A549 (cell line): Measurements from ENCODE around the gene NT5C2. TPM values are rescaled to one million over a fixed set of nuclear protein-coding genes. Genes with fewer than 3 reads are reported as not detected.
A peak's percentile ranks its signal among the peaks of the same experiment; 100 is the strongest.
"Not testable (repeated sequence)": the region's sequence is repeated elsewhere in the genome, so short reads cannot be mapped to it uniquely, and the experiment has no call there.

Experiments used
- ATAC-seq, 2 experiments: fragments of 200-7000 bp in 1 of 2; fragments of >200 bp in 1 of 2; cut with Nextera tagmentation in 1 of 2; cut with Tn5 transposase in 1 of 2; 3 replicates each; pipeline versions ENCODE4 v1.8.0 to v1.9.1; 2018 to 2020; ENCODE audit warnings: mild to moderate bottlenecking in 1 of 2, moderate library complexity in 1 of 2
- CTCF ChIA-PET: fragments of 300-600 bp; sonication (Branson Sonifier 250); formaldehyde crosslinking; extraction: SDS; loops from one replicate; lab custom pipeline; 2021; ENCODE audit warnings: antibody characterized with exemption, inconsistent platforms; lab: Yijun Ruan, JAX
- POLR2A ChIA-PET: fragments of 350-600 bp; formaldehyde crosslinking; extraction: SDS; loops from one replicate; lab custom pipeline; 2021; ENCODE audit warnings: antibody characterized with exemption, inconsistent platforms; lab: Yijun Ruan, JAX
- DNase-seq, 2 experiments: peaks; one replicate each; pipeline versions ENCODE4 v3.0.0 to v3.0.0-alpha.2; 2011 to 2016; ENCODE audit warnings: low read depth in 1 of 2, low spot score in 1 of 2
- FAIRE-seq: peaks from 2 replicates; lab custom pipeline; 2011; peaks lifted over from hg19 to GRCh38; lab: Jason Lieb, UNC
- H3K27ac ChIP-seq, 2 experiments: fragments of >200 bp; sonication (Bioruptor Twin); formaldehyde crosslinking; 3 replicates each; pipeline ENCODE4 v1.5.1; 2016 to 2017
- H3K4me1 ChIP-seq: fragments of >200 bp; sonication (Bioruptor Twin); formaldehyde crosslinking; 3 replicates; pipeline ENCODE4 v1.6.1; 2016
- H3K4me2 ChIP-seq: fragments of >200 bp; sonication (Bioruptor Twin); formaldehyde crosslinking; 3 replicates; pipeline ENCODE4 v1.6.1; 2016
- H3K4me3 ChIP-seq: fragments of >200 bp; sonication (Bioruptor Twin); formaldehyde crosslinking; 3 replicates; pipeline ENCODE4 v1.5.1; 2016
- H3K9me3 ChIP-seq: fragments of >200 bp; sonication (Bioruptor Twin); formaldehyde crosslinking; 3 replicates; pipeline ENCODE4 v1.6.1; 2016
- BHLHE40 ChIP-seq: IDR thresholded peaks from 2 replicates; pipeline ENCODE4 v1.6.1; 2012; ENCODE audit warnings: low read depth, low read length, inconsistent platforms
- CBX8 ChIP-seq: fragments of 200-600 bp; sonication (generic); IDR thresholded peaks from 2 replicates; pipeline ENCODE4 v1.6.1; 2016
- CHD2 ChIP-seq: fragments of 150-350 bp; IDR thresholded peaks from 2 replicates; pipeline ENCODE4 v1.6.1; 2014; ENCODE audit warnings: low read length; ENCODE audit not compliant: partially characterized antibody
- EHF ChIP-seq: fragments of 250-450 bp; sonication (Bioruptor Pico); IDR thresholded peaks from 2 replicates; pipeline ENCODE4 v1.5.0; 2020; ENCODE audit warnings: mild to moderate bottlenecking
- EHMT2 ChIP-seq: fragments of 200-600 bp; sonication (generic); IDR thresholded peaks from 2 replicates; pipeline ENCODE4 v1.6.1; 2016; ENCODE audit warnings: antibody characterized with exemption, low read depth, mild to moderate bottlenecking, moderate library complexity
- FOSL2 ChIP-seq, 2 experiments: fragments of 450-650 bp in 1 of 2; fragments of >200 bp in 1 of 2; sonication (Bioruptor Twin) in 1 of 2; formaldehyde crosslinking; IDR thresholded peaks; 2 replicates each; pipeline versions ENCODE4 v1.5.0 to v1.6.1; 2016 to 2020; ENCODE audit warnings: mild to moderate bottlenecking in 1 of 2, moderate library complexity in 1 of 2
- GATA3 ChIP-seq: IDR thresholded peaks from 2 replicates; pipeline ENCODE4 v1.6.1; 2012; ENCODE audit warnings: borderline replicate concordance
- HOXA7 ChIP-seq: fragments of 250-450 bp; sonication (Bioruptor Pico); IDR thresholded peaks from 2 replicates; pipeline ENCODE4 v1.5.0; 2020; ENCODE audit warnings: mild to moderate bottlenecking, moderate library complexity
- HOXB5 ChIP-seq: fragments of 250-450 bp; sonication (Bioruptor Pico); IDR thresholded peaks from 2 replicates; pipeline ENCODE4 v1.5.0; 2020; ENCODE audit warnings: mild to moderate bottlenecking, moderate library complexity
- JUN ChIP-seq, 2 experiments: fragments of >200 bp; sonication (Bioruptor Twin); formaldehyde crosslinking; IDR thresholded peaks; 2 replicates in 1 of 2; 3 replicates in 1 of 2; pipeline ENCODE4 v1.6.1; 2016 to 2017
- JUNB ChIP-seq: fragments of >200 bp; sonication (Bioruptor Twin); formaldehyde crosslinking; IDR thresholded peaks from 2 replicates; pipeline ENCODE4 v1.6.1; 2016
- KDM1A ChIP-seq: fragments of 200-600 bp; sonication (generic); IDR thresholded peaks from 2 replicates; pipeline ENCODE4 v1.6.1; 2016; ENCODE audit warnings: low read depth, mild to moderate bottlenecking
- MYC ChIP-seq: IDR thresholded peaks from 2 replicates; pipeline ENCODE4 v1.6.1; 2012; ENCODE audit warnings: mild to moderate bottlenecking, inconsistent platforms, low read length, improper control_type of control experiment, borderline replicate concordance
- NR3C1 ChIP-seq: fragments of >200 bp; sonication (Bioruptor Twin); formaldehyde crosslinking; IDR thresholded peaks from 3 replicates; pipeline ENCODE4 v1.6.1; 2017
- PHF8 ChIP-seq: fragments of 200-600 bp; sonication (generic); IDR thresholded peaks from 2 replicates; pipeline ENCODE4 v1.6.1; 2016; ENCODE audit warnings: low read depth, mild to moderate bottlenecking, antibody characterized with exemption, moderate library complexity, borderline replicate concordance
- RCOR1 ChIP-seq: fragments of 150-350 bp; IDR thresholded peaks from 2 replicates; pipeline ENCODE4 v1.6.1; 2014; ENCODE audit warnings: antibody characterized with exemption, low read length, low read depth
- TFCP2L1 ChIP-seq: fragments of 250-450 bp; sonication (Bioruptor Pico); IDR thresholded peaks from 2 replicates; pipeline ENCODE4 v1.5.0; 2021; ENCODE audit warnings: mild to moderate bottlenecking
- TP53 ChIP-seq: fragments of 250-450 bp; sonication (Bioruptor Pico); IDR thresholded peaks from 2 replicates; pipeline ENCODE4 v1.5.0; 2021; ENCODE audit warnings: mild to moderate bottlenecking, moderate library complexity
- ZC3H11A ChIP-seq: fragments of 450-650 bp; IDR thresholded peaks from 2 replicates; pipeline ENCODE4 v1.6.1; 2014; ENCODE audit warnings: antibody characterized with exemption, mild to moderate bottlenecking
- ZNF302 ChIP-seq: fragments of 250-450 bp; sonication (Bioruptor Pico); IDR thresholded peaks from 2 replicates; pipeline ENCODE4 v1.9.0; 2021; ENCODE audit warnings: inconsistent platforms, mild to moderate bottlenecking, moderate library complexity
- WGBS: methylation state at CpG from one replicate; pipeline ENCODE4 v1.1.6; 2017; ENCODE audit errors: missing lambda C conversion rate; 5-methylcytosine and 5-hydroxymethylcytosine counted together
- polyA plus RNA-seq, 4 experiments: library from polyadenylated mRNA; depleted of rRNA in 3 of 4; stranded (reverse); fragments of >200 nt; fragmentation: RNase III in 1 of 4; extraction: RNeasy Plus Mini Kit Qiagen cat#74134 plus additional on column Dnase treatment in 1 of 4; gene quantifications; 2 replicates in 3 of 4; 3 replicates in 1 of 4; pipeline ENCODE4 v1.2.3, GENCODE V29; 2011 to 2017
- TF ChIP-seq, protein P1 (sequence below): fragments of >200 bp; sonication (Bioruptor Twin); formaldehyde crosslinking; IDR thresholded peaks from 2 replicates; pipeline ENCODE4 v1.6.1; 2016
- TF ChIP-seq, protein P2 (sequence below): fragments of 150-350 bp; IDR thresholded peaks from 2 replicates; pipeline ENCODE4 v1.6.1; 2014; ENCODE audit warnings: low read depth, mild to moderate bottlenecking, low read length
- TF ChIP-seq, protein P3 (sequence below): IDR thresholded peaks from 2 replicates; pipeline ENCODE4 v1.6.1; 2012
- TF ChIP-seq, protein P4 (sequence below): IDR thresholded peaks from 2 replicates; pipeline ENCODE4 v1.6.1; 2012; ENCODE audit warnings: low read depth, borderline replicate concordance
- TF ChIP-seq, protein P5 (sequence below): fragments of >200 bp; sonication (Bioruptor Twin); formaldehyde crosslinking; IDR thresholded peaks from 3 replicates; pipeline ENCODE4 v1.6.1; 2016
- TF ChIP-seq, protein P6 (sequence below): fragments of 250-450 bp; sonication (Bioruptor Pico); IDR thresholded peaks from 2 replicates; pipeline ENCODE4 v1.5.0; 2020; ENCODE audit warnings: low read depth, mild to moderate bottlenecking, moderate library complexity
- TF ChIP-seq, protein P7 (sequence below): fragments of 200-600 bp; sonication (generic); IDR thresholded peaks from 2 replicates; pipeline ENCODE4 v1.6.1; 2016; ENCODE audit warnings: antibody characterized with exemption, mild to moderate bottlenecking, moderate library complexity

The NT5C2 gene
- polyA plus RNA-seq, 2 of the 4 experiments (the other 2 are of a cell fraction) = 86.4 to 177 TPM

DNA sequence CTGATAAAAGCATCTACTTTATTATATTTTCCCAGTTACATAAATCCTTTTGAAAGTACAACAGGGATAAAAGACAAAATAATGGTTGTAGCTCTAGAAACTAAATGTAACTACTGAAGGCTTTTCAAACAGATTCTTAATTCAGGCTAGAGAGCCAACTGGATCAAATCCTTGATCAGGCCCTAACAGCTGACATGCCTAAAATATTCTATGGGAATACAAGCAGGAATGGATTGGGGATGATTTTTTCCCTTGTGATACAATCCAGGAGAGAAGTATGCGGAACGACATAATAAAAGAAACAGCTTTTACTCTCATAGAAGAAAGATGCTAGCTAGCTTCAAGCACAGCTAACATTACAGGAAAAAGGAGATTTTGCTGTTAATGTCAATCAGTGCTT is 49.0 kb downstream of the NT5C2 start:
- 98% methylated on average over 2 of the region's 2 CpGs for WGBS
- H3K27ac ChIP-seq = no peak overlapping the region
- H3K4me1 ChIP-seq = peaks cover 58% of the 10 kb centered on the region
- CTCF ChIA-PET = interaction anchor here (0.6 to 1.0 kb wide), 2 partner anchors 133 to 546 kb away, joined by 3 read pairs; partner anchors contain the start of gene INA
- H3K9me3 ChIP-seq = no peaks in the 10 kb centered on the region
- no peak overlapping the region for H3K4me2 ChIP-seq
- FAIRE-seq (no peak), ATAC-seq (no peak), DNase-seq (no peak)
- no peak overlapping the region for H3K4me3 ChIP-seq
- POLR2A ChIA-PET = interaction anchor here (1.8 kb wide), 1 partner anchor 98 kb away, joined by 6 read pairs; no protein-coding TSS in a partner anchor
- TF ChIP-seq, protein P1, sequence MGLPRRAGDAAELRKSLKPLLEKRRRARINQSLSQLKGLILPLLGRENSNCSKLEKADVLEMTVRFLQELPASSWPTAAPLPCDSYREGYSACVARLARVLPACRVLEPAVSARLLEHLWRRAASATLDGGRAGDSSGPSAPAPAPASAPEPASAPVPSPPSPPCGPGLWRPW = no peak
- no peak for TF ChIP-seq NR3C1
- TF ChIP-seq, protein P2, sequence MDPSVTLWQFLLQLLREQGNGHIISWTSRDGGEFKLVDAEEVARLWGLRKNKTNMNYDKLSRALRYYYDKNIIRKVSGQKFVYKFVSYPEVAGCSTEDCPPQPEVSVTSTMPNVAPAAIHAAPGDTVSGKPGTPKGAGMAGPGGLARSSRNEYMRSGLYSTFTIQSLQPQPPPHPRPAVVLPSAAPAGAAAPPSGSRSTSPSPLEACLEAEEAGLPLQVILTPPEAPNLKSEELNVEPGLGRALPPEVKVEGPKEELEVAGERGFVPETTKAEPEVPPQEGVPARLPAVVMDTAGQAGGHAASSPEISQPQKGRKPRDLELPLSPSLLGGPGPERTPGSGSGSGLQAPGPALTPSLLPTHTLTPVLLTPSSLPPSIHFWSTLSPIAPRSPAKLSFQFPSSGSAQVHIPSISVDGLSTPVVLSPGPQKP = no peak
- TF ChIP-seq, protein P3, sequence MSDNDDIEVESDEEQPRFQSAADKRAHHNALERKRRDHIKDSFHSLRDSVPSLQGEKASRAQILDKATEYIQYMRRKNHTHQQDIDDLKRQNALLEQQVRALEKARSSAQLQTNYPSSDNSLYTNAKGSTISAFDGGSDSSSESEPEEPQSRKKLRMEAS = no peak
- no peak for TF ChIP-seq CBX8
- TF ChIP-seq, protein P4, sequence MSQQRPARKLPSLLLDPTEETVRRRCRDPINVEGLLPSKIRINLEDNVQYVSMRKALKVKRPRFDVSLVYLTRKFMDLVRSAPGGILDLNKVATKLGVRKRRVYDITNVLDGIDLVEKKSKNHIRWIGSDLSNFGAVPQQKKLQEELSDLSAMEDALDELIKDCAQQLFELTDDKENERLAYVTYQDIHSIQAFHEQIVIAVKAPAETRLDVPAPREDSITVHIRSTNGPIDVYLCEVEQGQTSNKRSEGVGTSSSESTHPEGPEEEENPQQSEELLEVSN = no peak
- no peak for TF ChIP-seq ZNF302 (CRISPR knock-in tag)
- no peak for TF ChIP-seq ZC3H11A
- no peak for TF ChIP-seq EHF (CRISPR knock-in tag)
- TF ChIP-seq, all 56 proteins: peak for 0

DNA sequence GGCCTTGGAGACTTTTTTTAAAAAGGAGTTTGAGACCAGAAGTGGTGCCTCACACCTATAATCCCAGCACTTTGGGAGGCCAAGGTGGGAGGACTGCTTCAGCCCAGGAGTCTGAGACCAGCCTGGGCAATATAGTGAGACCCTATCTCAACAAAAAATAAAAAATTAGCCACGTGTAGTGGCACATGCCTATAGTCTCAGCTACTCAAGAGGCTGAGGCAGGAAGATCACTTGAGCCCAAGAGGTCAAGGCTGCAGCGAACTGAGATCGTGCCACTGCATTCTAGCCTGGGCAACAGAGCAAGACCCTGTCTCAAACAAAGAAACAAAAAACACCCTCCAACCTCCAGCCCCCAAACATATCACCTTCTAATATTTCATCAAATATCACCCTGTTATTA is 49.4 kb downstream of the NT5C2 start:
- POLR2A ChIA-PET = interaction anchor here (0.6 to 1.8 kb wide), 3 partner anchors 98 to 502 kb away, joined by 3 to 6 read pairs (median 6); no protein-coding TSS in a partner anchor

DNA sequence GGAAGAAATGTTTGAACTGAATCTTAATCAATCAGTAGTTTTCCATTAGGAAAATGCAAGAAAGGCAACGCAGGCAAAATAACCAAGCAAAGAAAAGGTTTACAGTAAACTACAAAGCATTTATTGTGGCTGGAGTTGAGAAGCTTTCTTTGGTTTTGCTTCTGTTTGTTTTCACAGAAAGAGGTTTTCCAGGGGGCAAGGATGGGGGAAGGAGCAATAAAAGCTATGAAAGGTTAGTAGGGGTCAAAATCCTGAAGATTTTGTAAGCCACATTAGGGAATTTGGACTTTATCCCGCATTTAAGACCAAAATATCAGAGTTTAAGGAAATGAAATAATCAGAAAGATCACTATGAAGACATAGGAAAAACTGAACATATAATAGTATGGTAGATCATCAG is 51.1 kb downstream of the NT5C2 start:
- CTCF ChIA-PET = interaction anchor here (1.1 to 1.4 kb wide), 2 partner anchors 102 to 224 kb away, joined by 3 read pairs; partner anchors contain the start of gene CNNM2
- Histone ChIP-seq H3K9me3 (no peaks in the 10 kb centered on the region), H3K4me1 (peaks cover 47% of the 10 kb centered on the region), H3K4me2 (peak overlapping the region; percentile 13; the same call in 1 of the 3 replicates), H3K4me3 (no peak overlapping the region), H3K27ac (peak overlapping the region in 1 of 2 experiments; percentile 23; a peak in 1 of 6 replicates)
- ATAC-seq (no peak), FAIRE-seq (no peak), DNase-seq (no peak)
- WGBS = 61% methylated on average over 2 of the region's 2 CpGs
- POLR2A ChIA-PET = no interaction called here
- TF ChIP-seq FOSL2 (IDR thresholded peaks at IDR 0.05) (no peak), FOSL2 (CRISPR knock-in tag; IDR thresholded peaks at IDR 0.05) (no peak), TFCP2L1 (CRISPR knock-in tag) (no peak), PHF8 (no peak), HOXB5 (no peak), EHMT2 (no peak), JUN (IDR thresholded peaks at IDR 0.05) (no peak), BHLHE40 (no peak), HOXA7 (CRISPR knock-in tag) (no peak), GATA3 (no peak), RCOR1 (no peak), KDM1A (no peak), CHD2 (no peak), TP53 (no peak), MYC (no peak), JUNB (no peak)
- TF ChIP-seq, protein P5, sequence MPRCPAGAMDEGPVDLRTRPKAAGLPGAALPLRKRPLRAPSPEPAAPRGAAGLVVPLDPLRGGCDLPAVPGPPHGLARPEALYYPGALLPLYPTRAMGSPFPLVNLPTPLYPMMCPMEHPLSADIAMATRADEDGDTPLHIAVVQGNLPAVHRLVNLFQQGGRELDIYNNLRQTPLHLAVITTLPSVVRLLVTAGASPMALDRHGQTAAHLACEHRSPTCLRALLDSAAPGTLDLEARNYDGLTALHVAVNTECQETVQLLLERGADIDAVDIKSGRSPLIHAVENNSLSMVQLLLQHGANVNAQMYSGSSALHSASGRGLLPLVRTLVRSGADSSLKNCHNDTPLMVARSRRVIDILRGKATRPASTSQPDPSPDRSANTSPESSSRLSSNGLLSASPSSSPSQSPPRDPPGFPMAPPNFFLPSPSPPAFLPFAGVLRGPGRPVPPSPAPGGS = no peak
- TF ChIP-seq, protein P6, sequence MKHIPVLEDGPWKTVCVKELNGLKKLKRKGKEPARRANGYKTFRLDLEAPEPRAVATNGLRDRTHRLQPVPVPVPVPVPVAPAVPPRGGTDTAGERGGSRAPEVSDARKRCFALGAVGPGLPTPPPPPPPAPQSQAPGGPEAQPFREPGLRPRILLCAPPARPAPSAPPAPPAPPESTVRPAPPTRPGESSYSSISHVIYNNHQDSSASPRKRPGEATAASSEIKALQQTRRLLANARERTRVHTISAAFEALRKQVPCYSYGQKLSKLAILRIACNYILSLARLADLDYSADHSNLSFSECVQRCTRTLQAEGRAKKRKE (CRISPR knock-in tag) = no peak
- TF ChIP-seq, protein P7, sequence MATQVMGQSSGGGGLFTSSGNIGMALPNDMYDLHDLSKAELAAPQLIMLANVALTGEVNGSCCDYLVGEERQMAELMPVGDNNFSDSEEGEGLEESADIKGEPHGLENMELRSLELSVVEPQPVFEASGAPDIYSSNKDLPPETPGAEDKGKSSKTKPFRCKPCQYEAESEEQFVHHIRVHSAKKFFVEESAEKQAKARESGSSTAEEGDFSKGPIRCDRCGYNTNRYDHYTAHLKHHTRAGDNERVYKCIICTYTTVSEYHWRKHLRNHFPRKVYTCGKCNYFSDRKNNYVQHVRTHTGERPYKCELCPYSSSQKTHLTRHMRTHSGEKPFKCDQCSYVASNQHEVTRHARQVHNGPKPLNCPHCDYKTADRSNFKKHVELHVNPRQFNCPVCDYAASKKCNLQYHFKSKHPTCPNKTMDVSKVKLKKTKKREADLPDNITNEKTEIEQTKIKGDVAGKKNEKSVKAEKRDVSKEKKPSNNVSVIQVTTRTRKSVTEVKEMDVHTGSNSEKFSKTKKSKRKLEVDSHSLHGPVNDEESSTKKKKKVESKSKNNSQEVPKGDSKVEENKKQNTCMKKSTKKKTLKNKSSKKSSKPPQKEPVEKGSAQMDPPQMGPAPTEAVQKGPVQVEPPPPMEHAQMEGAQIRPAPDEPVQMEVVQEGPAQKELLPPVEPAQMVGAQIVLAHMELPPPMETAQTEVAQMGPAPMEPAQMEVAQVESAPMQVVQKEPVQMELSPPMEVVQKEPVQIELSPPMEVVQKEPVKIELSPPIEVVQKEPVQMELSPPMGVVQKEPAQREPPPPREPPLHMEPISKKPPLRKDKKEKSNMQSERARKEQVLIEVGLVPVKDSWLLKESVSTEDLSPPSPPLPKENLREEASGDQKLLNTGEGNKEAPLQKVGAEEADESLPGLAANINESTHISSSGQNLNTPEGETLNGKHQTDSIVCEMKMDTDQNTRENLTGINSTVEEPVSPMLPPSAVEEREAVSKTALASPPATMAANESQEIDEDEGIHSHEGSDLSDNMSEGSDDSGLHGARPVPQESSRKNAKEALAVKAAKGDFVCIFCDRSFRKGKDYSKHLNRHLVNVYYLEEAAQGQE = no peak

More for the DNA sequence above, 49.4 kb downstream of the NT5C2 start:
- H3K4me1 ChIP-seq = peaks cover 55% of the 10 kb centered on the region
- FAIRE-seq, H3K27ac ChIP-seq, DNase-seq, ATAC-seq, H3K4me2 ChIP-seq, H3K9me3 ChIP-seq, H3K4me3 ChIP-seq, CTCF ChIA-PET: not testable (repeated sequence)
- WGBS = 97% methylated on average over 3 of the region's 3 CpGs
